Breast epithelium (tissue), 3 donors: ENCODE measurements around the gene ANKRD11.

Source experiments
- POLR2A ChIP-seq: fragments of 450-650 bp; IDR thresholded peaks from one replicate; pipeline ENCODE4 v1.6.1; 2016; ENCODE audit warnings: antibody characterized with exemption, mild to moderate bottlenecking, moderate library complexity
- TF ChIP-seq, protein P1 (sequence below), 3 donors: fragments of 450-650 bp; IDR thresholded peaks; one replicate each; pipeline ENCODE4 v1.5.1; 2016 to 2017; ENCODE audit warnings: antibody characterized with exemption in 3 of 3, mild to moderate bottlenecking in 3 of 3, moderate library complexity in 3 of 3

DNA sequence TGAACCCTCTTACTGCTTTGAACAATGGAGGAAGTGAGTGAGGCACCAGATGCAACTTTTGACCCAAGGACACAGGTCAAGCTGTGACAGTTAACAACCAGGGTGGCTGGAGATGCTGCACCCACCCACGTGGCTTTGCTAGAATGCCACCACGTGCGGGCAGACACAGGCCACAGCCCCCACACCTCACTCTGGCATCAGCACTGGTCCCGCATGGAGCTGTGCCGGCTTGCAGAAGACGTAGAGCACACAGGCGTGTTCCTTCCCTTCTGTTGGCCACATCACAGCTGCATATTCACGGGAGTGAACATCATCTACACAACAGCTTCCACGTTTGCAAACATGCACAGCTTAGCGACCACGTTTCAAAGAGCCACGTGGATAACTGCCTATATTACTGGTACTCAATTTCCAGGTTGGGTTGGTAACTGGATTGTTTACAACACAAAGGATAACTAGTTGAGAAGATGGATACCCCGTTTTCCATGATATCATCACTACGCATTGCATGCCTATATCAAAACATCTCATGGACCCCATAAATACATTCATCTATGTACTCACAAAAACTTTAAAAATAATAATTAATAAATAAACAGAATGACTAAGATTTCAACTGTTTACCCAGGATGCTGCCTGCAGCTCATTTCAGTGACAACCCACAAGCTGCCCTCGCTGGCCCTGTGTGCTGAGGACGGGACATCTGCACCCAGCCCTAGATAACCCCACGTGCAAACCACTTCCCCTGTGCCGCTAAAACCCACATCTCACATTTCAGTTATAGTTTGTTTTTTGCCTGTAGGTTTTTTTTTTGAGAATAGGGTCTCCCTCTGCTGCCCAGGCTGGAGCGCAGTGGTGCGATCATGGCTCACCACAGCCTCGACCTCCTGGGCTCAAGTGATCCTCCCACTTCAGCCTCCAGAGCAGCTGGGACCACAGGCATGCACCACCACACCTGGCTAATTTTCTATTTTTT, 132.0 kb downstream of the ANKRD11 start:
- TF ChIP-seq POLR2A = no peak
- TF ChIP-seq, protein P1, sequence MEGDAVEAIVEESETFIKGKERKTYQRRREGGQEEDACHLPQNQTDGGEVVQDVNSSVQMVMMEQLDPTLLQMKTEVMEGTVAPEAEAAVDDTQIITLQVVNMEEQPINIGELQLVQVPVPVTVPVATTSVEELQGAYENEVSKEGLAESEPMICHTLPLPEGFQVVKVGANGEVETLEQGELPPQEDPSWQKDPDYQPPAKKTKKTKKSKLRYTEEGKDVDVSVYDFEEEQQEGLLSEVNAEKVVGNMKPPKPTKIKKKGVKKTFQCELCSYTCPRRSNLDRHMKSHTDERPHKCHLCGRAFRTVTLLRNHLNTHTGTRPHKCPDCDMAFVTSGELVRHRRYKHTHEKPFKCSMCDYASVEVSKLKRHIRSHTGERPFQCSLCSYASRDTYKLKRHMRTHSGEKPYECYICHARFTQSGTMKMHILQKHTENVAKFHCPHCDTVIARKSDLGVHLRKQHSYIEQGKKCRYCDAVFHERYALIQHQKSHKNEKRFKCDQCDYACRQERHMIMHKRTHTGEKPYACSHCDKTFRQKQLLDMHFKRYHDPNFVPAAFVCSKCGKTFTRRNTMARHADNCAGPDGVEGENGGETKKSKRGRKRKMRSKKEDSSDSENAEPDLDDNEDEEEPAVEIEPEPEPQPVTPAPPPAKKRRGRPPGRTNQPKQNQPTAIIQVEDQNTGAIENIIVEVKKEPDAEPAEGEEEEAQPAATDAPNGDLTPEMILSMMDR (IDR thresholded peaks at IDR 0.05) = no peak
